WTC11 (cell line): ENCODE data around the gene ATOX1. TPM values are rescaled to one million over a fixed set of nuclear protein-coding genes. Genes with fewer than 3 reads are reported as not detected.

Experiments
- ATAC-seq: fragments of 200-7000 bp; cut with Tn5 transposase; 2 replicates; pipeline ENCODE4 v1.10.0; 2021; ENCODE audit warnings: mild to moderate bottlenecking, moderate library complexity
- CTCF ChIA-PET: fragments of 300-600 bp; sonication (Branson Sonifier 250); formaldehyde crosslinking; loops from one replicate; lab custom pipeline; 2021; ENCODE audit warnings: antibody characterized with exemption; lab: Charles Lee
- POLR2A ChIA-PET: fragments of 350-600 bp; sonication (Branson Sonifier 250); formaldehyde crosslinking; loops from one replicate; lab custom pipeline; 2021; ENCODE audit warnings: antibody characterized with exemption; lab: Charles Lee
- DNase-seq: peaks from one replicate; pipeline ENCODE4 v3.0.0; 2021; ENCODE audit warnings: low spot score
- H3K27ac Mint-ChIP-seq: 2 replicates; pipeline ENCODE4 v1.8.0; 2021; ENCODE audit warnings: mixed read lengths
- H3K27me3 Mint-ChIP-seq: 2 replicates; pipeline ENCODE4 v1.8.0; 2021; ENCODE audit warnings: low read depth, mild to moderate bottlenecking, moderate library complexity, mixed read lengths
- H3K36me3 Mint-ChIP-seq: 2 replicates; pipeline ENCODE4 v1.8.0; 2021; ENCODE audit warnings: mixed read lengths
- H3K4me1 Mint-ChIP-seq: 2 replicates; pipeline ENCODE4 v1.8.0; 2022; ENCODE audit warnings: mixed read lengths
- H3K4me3 Mint-ChIP-seq: 2 replicates; pipeline ENCODE4 v1.8.0; 2021; ENCODE audit warnings: mild to moderate bottlenecking, moderate library complexity, mixed read lengths
- H3K9me3 Mint-ChIP-seq: 2 replicates; pipeline ENCODE4 v1.8.0; 2021; ENCODE audit warnings: mixed read lengths
- AR ChIP-seq: fragments of 250-450 bp; sonication (Bioruptor Pico); IDR thresholded peaks from 2 replicates; pipeline ENCODE4 v1.9.0; 2021; ENCODE audit warnings: mild to moderate bottlenecking
- ARID4B ChIP-seq: sonication (generic); formaldehyde crosslinking; IDR thresholded peaks from 2 replicates; pipeline ENCODE4 v1.8.0; 2023; ENCODE audit warnings: missing genetic modification reagents, mild to moderate bottlenecking, borderline replicate concordance
- ATF6 ChIP-seq: sonication (generic); formaldehyde crosslinking; IDR thresholded peaks from 2 replicates; pipeline ENCODE4 v1.8.1; 2023; ENCODE audit warnings: mild to moderate bottlenecking, missing genetic modification reagents
- E2F5 ChIP-seq: sonication (generic); formaldehyde crosslinking; IDR thresholded peaks from 2 replicates; pipeline ENCODE4 v1.8.1; 2022; ENCODE audit warnings: mild to moderate bottlenecking, moderate library complexity, missing genetic modification reagents
- ERG ChIP-seq: fragments of 250-450 bp; sonication (Bioruptor Pico); IDR thresholded peaks from 2 replicates; pipeline ENCODE4 v1.8.0; 2021; ENCODE audit warnings: mild to moderate bottlenecking
- ETV6 ChIP-seq: sonication (generic); formaldehyde crosslinking; IDR thresholded peaks from 2 replicates; pipeline ENCODE4 v1.8.1; 2022; ENCODE audit warnings: mild to moderate bottlenecking, missing genetic modification reagents
- JUN ChIP-seq: sonication (generic); formaldehyde crosslinking; IDR thresholded peaks from 2 replicates; pipeline ENCODE4 v1.8.0; 2023; ENCODE audit warnings: mild to moderate bottlenecking, missing genetic modification reagents
- MAX ChIP-seq: sonication (generic); formaldehyde crosslinking; IDR thresholded peaks from 2 replicates; pipeline ENCODE4 v1.8.0; 2022; ENCODE audit warnings: mild to moderate bottlenecking, missing genetic modification reagents
- MYBL2 ChIP-seq: sonication (generic); formaldehyde crosslinking; IDR thresholded peaks from 2 replicates; pipeline ENCODE4 v1.8.1; 2023; ENCODE audit warnings: mild to moderate bottlenecking, moderate library complexity, missing genetic modification reagents
- NFATC4 ChIP-seq: fragments of 250-450 bp; sonication (Bioruptor Pico); IDR thresholded peaks from 2 replicates; pipeline ENCODE4 v1.9.0; 2021; ENCODE audit warnings: mild to moderate bottlenecking
- TP53 ChIP-seq: sonication (generic); formaldehyde crosslinking; IDR thresholded peaks from 2 replicates; pipeline ENCODE4 v1.8.1; 2023; ENCODE audit warnings: mild to moderate bottlenecking, missing genetic modification reagents
- ZNF121 ChIP-seq: sonication (generic); formaldehyde crosslinking; IDR thresholded peaks from 2 replicates; pipeline ENCODE4 v1.8.0; 2023; ENCODE audit warnings: missing genetic modification reagents
- ZNF281 ChIP-seq: sonication (generic); formaldehyde crosslinking; IDR thresholded peaks from 2 replicates; pipeline ENCODE4 v1.8.0; 2023; ENCODE audit warnings: mild to moderate bottlenecking, missing genetic modification reagents
- ZNF317 ChIP-seq: sonication (generic); formaldehyde crosslinking; IDR thresholded peaks from 2 replicates; pipeline ENCODE4 v1.8.1; 2023; ENCODE audit warnings: low read depth, mild to moderate bottlenecking, moderate library complexity, missing genetic modification reagents, borderline replicate concordance
- ZNF396 ChIP-seq: fragments of 250-450 bp; sonication (Bioruptor Pico); IDR thresholded peaks from 2 replicates; pipeline ENCODE4 v1.8.0; 2021; ENCODE audit warnings: mild to moderate bottlenecking, moderate library complexity, borderline replicate concordance
- total RNA-seq: library from RNA; stranded (reverse); gene quantifications from 3 replicates; pipeline ENCODE4 v1.2.3, GENCODE V29; 2021

The ATOX1 gene
- total RNA-seq, 1 experiment from 2014 or later, result 76.4 TPM

GRCh38 chr5:151696470-151697061 lies 61.9 kb downstream of the ATOX1 start:
- H3K9me3 Mint-ChIP-seq, result no peaks in the 10 kb centered on the region
- no peak for TF ChIP-seq NFATC4 (CRISPR knock-in tag)
- 0 out of 2 replicates have a peak, but pooled peaks have one; percentile 38 for TF ChIP-seq MAX (CRISPR knock-in tag)
- TF ChIP-seq ATF6 (CRISPR knock-in tag), result no peak
- no peak for TF ChIP-seq MYBL2 (CRISPR knock-in tag)
- TF ChIP-seq ZNF396 (CRISPR knock-in tag), result peak; percentile 3; the same call in 1 of the 2 replicates
- TF ChIP-seq ZNF121 (CRISPR knock-in tag), result peak; percentile 31; the same call in 1 of the 2 replicates
- no peak for TF ChIP-seq ARID4B
- no peak for TF ChIP-seq JUN (CRISPR knock-in tag)
- TF ChIP-seq ZNF317 (CRISPR knock-in tag), result no peak
- no peak for TF ChIP-seq E2F5 (CRISPR knock-in tag)
- TF ChIP-seq ZNF281, result no peak
- H3K27ac Mint-ChIP-seq, result no peak overlapping the region; the same call in 1 of the 2 replicates
- peak overlapping the region; percentile 51 for H3K4me3 Mint-ChIP-seq
- H3K36me3 Mint-ChIP-seq, result no peaks in the 10 kb centered on the region
- H3K4me1 Mint-ChIP-seq, result peaks cover 28% of the 10 kb centered on the region
- no peaks in the 10 kb centered on the region; the same call in 1 of the 2 replicates for H3K27me3 Mint-ChIP-seq
- ChIA-PET CTCF (interaction anchor here (0.9 to 2.9 kb wide), 13 partner anchors 8 to 398 kb away, joined by 3 to 33 read pairs (median 6); partner anchors contain the start of gene SPARC), POLR2A (interaction anchor here (1.0 to 1.6 kb wide), 3 partner anchors 9 to 74 kb away, joined by 3 to 15 read pairs (median 6); partner anchors contain the start of genes G3BP1 and SPARC)
- DNase-seq (peak; percentile 34), ATAC-seq (peak; percentile 81)

GRCh38 chr5:151695464-151695863 lies 63.0 kb downstream of the ATOX1 start:
- DNase-seq, result no peak
- Mint-ChIP-seq H3K27ac (no peak overlapping the region), H3K4me1 (peaks cover 28% of the 10 kb centered on the region), H3K4me3 (no peak overlapping the region), H3K9me3 (no peaks in the 10 kb centered on the region), H3K27me3 (no peaks in the 10 kb centered on the region; the same call in 1 of the 2 replicates), H3K36me3 (no peaks in the 10 kb centered on the region)
- no peak for ATAC-seq
- POLR2A ChIA-PET, result interaction anchor here (1.6 kb wide), 1 partner anchor 8 kb away, joined by 15 read pairs; the partner anchor contains the start of gene SPARC
- CTCF ChIA-PET, result interaction anchor here (1.2 to 2.9 kb wide), 10 partner anchors 9 to 169 kb away, joined by 3 to 33 read pairs (median 8); partner anchors contain the start of gene SPARC
- TF ChIP-seq AR (CRISPR knock-in tag) (no peak), ETV6 (CRISPR knock-in tag) (no peak), ZNF317 (CRISPR knock-in tag) (no peak), ZNF281 (no peak), ERG (CRISPR knock-in tag) (no peak), TP53 (no peak)
